GM19455 (cell line): ENCODE results near the gene FURIN.
"Not testable (repeated sequence)": the region's sequence is repeated elsewhere in the genome, so short reads cannot be mapped to it uniquely, and the experiment has no call there.

Source experiments
- ATAC-seq: cut with Tn5 transposase; IDR thresholded peaks from one replicate; pipeline ENCODE4 v1.9.1; 2021; ENCODE audit not compliant: unreplicated experiment

FURIN gene

DNA sequence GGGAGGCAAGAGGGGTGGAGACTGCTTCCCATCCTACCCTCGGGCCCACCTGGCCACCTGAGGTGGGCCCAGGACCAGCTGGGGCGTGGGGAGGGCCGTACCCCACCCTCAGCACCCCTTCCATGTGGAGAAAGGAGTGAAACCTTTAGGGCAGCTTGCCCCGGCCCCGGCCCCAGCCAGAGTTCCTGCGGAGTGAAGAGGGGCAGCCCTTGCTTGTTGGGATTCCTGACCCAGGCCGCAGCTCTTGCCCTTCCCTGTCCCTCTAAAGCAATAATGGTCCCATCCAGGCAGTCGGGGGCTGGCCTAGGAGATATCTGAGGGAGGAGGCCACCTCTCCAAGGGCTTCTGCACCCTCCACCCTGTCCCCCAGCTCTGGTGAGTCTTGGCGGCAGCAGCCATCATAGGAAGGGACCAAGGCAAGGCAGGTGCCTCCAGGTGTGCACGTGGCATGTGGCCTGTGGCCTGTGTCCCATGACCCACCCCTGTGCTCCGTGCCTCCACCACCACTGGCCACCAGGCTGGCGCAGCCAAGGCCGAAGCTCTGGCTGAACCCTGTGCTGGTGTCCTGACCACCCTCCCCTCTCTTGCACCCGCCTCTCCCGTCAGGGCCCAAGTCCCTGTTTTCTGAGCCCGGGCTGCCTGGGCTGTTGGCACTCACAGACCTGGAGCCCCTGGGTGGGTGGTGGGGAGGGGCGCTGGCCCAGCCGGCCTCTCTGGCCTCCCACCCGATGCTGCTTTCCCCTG lies 13.8 kb downstream of the FURIN start:
- ATAC-seq = no peak

- ATAC-seq = no peak
Measured at GRCh38 chr15:90882781-90883525, 14.6 kb downstream of the FURIN start.

DNA sequence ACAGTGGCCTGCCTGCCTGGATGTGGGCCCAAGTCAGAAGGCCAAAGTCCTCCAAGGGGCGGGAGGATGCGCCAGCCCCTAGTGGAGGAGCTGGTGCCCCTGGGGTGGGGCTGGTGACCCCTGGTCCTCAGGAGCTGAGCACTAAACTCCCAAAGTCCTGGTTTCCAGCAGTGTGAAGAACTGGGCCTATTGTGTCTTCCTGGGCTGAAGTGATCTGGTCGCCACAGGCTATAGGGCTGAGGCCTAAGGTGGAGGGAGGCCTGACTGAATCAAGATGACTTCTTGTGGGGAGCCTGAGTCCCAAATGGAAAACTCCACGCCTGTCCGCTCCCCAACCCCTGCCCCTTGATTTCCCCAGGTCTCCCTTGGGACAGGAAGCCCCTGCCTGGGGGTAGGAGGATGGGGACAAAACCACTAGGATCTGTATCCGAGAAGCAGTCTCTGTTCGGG lies 15.2 kb downstream of the FURIN start:
- ATAC-seq = no peak

DNA sequence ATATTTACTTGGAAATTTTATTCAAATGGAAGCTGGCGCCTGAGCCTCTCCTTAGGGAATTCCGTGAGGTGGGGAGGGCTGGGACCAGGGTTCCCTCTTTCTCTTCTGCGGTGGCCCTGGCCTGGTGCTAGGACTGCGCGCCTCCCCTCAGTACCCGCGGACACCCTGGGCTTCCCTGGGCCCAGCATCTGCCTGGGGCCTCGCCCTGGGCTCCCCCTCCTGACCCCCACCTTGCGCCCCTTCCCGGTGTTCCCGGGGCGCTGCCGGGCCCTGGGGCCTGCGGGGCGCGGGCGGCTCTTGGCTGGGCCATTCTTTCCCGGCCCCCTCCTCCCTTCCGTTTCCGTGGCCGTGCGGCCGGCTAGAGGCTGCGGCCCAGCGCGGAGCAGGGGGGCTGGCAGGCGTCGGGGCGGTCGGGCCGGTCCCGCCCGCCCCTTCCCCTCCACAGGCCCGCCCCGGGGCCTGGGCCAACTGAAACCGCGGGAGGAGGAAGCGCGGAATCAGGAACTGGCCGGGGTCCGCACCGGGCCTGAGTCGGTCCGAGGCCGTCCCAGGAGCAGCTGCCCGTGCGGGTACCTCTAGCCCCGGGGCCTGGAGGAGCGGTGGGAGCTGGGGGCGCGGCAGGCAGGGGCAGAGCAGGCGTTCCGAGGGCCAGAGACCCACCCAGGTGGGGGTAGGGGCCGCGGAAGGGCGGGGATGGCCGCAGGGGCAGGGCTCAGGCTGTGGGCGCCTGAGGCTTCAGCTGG lies 15.8 kb downstream of the FURIN start, which contains the start of gene FES:
FES (plus strand) TSS at position 529 of the 743 bp plus-strand sequence. CDS start 542 bp downstream, outside the sequence.
- no peak for ATAC-seq

- ATAC-seq = no peak
Measured at GRCh38 chr15:90884719-90885431, 16.5 kb downstream of the FURIN start.

DNA sequence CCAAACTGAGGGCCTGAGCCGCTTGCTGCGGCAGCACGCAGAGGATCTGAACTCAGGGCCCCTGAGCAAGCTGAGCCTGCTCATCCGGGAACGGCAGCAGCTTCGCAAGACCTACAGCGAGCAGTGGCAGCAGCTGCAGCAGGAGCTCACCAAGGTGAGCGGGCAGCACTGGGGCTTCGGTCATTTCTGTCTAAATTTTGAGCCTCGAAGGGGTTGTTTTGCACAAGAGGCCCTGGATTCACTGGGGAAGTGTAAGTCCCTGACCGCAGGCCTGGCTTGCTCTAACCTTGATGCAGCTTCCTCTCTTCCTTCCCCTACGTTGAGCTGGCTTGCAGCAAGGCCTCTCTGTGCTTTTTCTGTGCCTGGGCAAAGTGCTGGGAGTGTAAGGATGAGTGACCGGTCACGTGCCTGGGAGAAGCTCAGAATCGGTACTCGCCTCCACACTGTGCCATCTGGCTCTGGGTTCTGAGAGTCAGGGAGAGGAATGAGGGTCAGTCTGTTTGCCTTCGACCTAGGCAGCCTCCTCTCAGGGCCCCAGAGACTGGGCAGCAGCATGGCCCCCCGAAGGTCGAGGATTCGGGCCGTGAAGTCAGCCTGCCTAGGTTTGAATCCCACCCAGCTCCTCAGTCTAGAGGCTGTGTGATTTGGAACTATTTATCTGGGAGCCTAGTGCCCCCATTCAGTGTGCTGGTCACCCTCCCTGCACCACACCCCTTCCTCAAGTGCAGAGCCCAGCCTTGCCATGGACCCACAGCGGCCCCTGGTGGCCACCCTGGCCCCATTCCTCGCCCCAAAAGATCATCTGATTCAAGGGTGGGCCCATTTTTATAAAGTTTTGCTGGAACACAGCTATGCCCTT lies 17.3 kb downstream of the FURIN start:
- ATAC-seq = no peak

DNA sequence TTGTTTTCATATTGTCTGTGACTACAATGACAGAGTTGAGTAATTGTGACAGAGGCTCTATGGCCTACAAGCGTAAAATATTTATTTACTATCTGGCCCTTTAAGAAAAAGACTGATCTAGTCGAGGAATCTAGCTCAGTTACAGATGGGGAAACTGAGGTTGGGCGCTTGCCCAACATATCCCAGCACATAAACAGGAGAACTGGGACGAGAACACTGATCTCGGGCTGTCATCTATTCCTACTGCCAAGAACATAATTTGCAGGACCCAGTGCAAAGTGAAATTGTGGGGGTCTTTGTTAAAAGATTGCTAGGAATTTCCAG lies 17.9 kb downstream of the FURIN start:
- ATAC-seq = no peak

GRCh38 chr15:90887037-90887481 lies 18.7 kb downstream of the FURIN start:
- ATAC-seq = no peak

GRCh38 chr15:90889313-90889730 lies 20.9 kb downstream of the FURIN start:
- ATAC-seq = no peak

DNA sequence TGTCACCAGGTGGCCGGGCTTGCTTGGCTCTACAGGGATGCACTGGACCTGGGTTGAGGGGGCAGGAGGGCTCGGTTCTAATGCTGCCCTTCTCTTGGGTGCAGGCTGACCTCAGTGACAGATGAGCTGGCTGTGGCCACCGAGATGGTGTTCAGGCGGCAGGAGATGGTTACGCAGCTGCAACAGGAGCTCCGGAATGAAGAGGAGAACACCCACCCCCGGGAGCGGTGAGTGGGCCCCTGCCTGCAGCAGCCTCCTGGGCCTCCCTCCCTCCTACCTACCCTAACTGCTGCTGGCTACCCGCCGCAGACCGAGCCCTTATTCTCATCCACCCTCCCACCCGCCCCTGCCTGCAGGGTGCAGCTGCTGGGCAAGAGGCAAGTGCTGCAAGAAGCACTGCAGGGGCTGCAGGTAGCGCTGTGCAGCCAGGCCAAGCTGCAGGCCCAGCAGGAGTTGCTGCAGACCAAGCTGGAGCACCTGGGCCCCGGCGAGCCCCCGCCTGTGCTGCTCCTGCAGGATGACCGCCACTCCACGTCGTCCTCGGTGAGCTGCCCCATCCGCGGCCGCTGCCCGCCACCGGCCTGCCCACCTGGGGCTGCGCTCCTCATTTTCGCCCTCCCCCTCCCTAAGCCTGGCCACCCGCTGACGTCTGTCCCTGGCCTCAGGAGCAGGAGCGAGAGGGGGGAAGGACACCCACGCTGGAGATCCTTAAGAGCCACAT lies 21.5 kb downstream of the FURIN start:
- no peak for ATAC-seq

- no peak for ATAC-seq
Measured at GRCh38 chr15:90890839-90891238, 22.5 kb downstream of the FURIN start.

DNA sequence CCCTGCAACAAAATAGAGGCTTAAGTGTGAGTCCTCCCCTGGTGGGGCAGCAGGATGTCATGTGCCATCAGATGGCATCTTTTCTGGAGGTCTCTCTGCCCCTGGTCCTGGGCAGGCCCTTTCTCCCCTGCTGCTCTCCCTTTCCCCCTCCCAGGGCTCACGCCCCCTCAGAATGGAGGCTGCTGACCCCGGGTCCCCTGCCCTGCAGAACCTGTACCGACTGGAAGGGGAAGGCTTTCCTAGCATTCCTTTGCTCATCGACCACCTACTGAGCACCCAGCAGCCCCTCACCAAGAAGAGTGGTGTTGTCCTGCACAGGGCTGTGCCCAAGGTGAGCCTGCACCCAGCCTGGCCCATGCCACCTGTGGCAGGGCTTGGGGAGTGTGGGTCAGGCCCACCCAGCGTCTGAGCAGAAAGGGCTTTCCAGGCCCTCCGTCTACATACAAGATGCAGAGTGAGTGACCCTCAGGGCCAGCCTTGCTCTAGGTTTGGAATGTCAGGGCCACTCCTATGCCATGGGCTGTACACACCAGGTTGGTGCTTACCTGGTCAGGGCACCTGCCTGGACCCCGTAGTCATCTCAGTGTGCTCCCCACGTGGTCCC lies 23.1 kb downstream of the FURIN start:
- no peak for ATAC-seq

GRCh38 chr15:90892023-90892422 lies 23.6 kb downstream of the FURIN start:
- ATAC-seq = no peak

GRCh38 chr15:90892498-90893174 lies 24.2 kb downstream of the FURIN start:
- no peak for ATAC-seq

GRCh38 chr15:90893175-90894090 lies 25.0 kb downstream of the FURIN start:
- ATAC-seq = no peak

DNA sequence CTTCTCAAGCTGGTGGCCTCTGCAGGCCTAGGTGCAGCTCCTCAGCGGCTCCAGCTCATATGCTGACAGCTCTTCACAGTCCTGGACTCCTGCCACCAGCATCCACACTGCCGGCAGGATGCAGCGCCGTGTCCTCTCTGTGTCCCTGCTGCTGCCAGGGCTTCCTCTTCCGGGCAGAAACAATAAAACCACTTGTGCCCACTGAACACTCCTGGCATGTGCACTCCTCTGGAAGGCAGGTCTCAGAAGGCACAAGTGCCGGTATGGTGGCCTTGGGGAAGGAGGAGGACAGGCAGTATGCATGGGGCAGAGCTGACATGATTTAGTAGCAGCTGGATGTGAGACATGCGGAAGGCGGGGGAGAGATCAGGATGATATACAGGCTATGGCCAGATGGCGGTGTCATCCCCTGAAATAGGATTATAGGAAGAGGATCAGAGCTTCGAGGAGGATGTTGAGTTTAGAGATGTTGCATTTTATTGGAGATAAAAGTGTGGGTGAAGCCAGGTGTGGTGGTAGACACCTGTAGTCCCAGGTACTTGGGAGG lies 27.3 kb downstream of the FURIN start:
- ATAC-seq = no peak

GRCh38 chr15:90897131-90897655 lies 28.8 kb downstream of the FURIN start:
- not testable (repeated sequence) for ATAC-seq
